SU-DHL-6 (cell line): Measurements from ENCODE around the gene IFNL4.

Source experiments
- CTCF ChIP-seq: fragments of 200-600 bp; sonication (generic); IDR thresholded peaks from one replicate; pipeline ENCODE4 v1.5.1; 2017; ENCODE audit warnings: antibody characterized with exemption, mild to moderate bottlenecking, low read length, moderate library complexity; ENCODE audit not compliant: insufficient read depth, poor library complexity, severe bottlenecking
- EZH2phosphoT487 ChIP-seq: fragments of 200-600 bp; sonication (generic), shearing (Covaris generic); conservative IDR thresholded peaks from 2 replicates; pipeline ENCODE4 v1.6.1; 2018; ENCODE audit warnings: mild to moderate bottlenecking, antibody characterized with exemption, low read length, moderate library complexity, mixed read lengths

GRCh38 chr19:39208175-39208795, 40.4 kb downstream of the IFNL4 start:
- no peak for TF ChIP-seq CTCF
- no peak for TF ChIP-seq EZH2phosphoT487
